Stimulated activated CD4-positive, alpha-beta T cell treated with anti-CD3 and anti-CD28 coated beads, Interleukin-4, amount 100 ng/mL, for 4 hours (primary cell): ENCODE results near the gene CSAG3.
"Not testable (repeated sequence)": the region's sequence is repeated elsewhere in the genome, so short reads cannot be mapped to it uniquely, and the experiment has no call there.

Source experiments
- DNase-seq, 2 experiments: peaks; one replicate each; pipeline ENCODE4 v3.0.0-alpha.2; 2020

CSAG3 gene

DNA sequence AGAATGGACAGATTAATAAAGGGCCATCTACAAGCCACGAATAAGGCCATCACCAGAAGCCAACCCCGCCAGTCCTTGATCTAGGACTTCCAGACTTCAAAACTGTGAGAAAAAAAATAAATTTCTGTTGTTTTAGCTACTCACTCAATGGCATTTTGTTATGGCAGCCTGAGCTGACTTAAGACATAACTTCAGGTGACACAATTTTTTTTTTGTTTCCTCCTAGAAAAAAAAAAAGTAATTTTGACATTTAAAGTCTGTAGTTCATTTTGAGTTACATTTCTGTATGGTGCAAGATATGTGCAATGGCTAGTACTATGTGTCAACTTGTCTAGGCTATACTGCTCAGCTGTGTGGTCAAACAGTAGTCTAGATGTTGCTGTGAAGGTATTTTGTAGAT is at the start of gene CSAG3:
TSS of gene CSAG3 (plus strand) at position 301 of the 400 bp plus-strand sequence.
- DNase-seq, result not testable (repeated sequence)

DNA sequence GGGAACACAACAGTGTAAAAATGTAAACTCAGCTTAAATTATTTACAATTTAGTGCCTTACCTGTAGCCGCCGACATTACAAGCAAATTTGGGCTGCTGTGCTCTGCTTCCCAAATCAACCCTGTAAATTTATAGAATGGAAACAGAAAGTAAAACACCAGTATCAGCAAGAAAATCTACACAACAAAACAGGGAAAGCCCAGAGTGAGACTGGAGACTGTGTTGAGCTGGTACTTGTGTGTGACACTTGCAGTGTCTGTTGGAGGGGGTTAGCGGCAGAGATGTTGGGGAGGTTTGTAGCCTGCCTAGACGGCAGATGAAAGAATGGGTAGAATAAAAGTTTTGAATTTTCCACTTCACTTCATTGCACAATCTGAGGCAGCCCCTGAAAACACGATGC is 45.8 kb upstream of the CSAG3 start:
- not testable (repeated sequence) for DNase-seq

DNA sequence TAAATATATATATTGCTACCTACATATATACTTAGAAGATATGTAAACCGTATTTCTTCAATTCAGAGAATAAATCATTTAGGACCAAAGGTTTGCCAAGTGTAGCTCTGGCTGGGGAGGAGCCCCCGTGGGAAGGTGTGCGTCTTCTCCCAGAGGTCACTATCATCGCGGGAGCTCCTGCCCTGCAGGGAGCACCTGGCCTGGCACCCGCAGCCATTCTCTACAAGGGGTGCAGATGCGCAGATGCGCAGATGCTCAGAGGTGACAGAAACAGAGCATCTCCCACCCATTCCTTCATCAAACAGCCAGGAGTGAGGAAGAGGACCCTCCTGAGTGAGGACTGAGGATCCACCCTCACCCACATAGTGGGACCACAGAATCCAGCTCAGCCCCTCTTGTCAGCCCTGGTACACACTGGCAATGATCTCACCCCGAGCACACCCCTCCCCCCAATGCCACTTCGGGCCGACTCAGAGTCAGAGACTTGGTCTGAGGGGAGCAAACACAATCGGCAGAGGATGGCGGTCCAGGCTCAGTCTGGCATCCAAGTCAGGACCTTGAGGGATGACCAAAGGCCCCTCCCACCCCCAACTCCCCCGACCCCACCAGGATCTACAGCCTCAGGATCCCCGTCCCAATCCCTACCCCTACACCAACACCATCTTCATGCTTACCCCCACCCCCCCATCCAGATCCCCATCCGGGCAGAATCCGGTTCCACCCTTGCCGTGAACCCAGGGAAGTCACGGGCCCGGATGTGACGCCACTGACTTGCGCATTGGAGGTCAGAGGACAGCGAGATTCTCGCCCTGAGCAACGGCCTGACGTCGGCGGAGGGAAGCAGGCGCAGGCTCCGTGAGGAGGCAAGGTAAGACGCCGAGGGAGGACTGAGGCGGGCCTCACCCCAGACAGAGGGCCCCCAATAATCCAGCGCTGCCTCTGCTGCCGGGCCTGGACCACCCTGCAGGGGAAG is 44.9 kb upstream of the CSAG3 start, which contains the start of gene MAGEA2B:
TSS of gene MAGEA2B (plus strand) at position 814 of the 973 bp plus-strand sequence. CDS start 2,479 bp downstream, outside the sequence.
- DNase-seq, result not testable (repeated sequence)

DNA sequence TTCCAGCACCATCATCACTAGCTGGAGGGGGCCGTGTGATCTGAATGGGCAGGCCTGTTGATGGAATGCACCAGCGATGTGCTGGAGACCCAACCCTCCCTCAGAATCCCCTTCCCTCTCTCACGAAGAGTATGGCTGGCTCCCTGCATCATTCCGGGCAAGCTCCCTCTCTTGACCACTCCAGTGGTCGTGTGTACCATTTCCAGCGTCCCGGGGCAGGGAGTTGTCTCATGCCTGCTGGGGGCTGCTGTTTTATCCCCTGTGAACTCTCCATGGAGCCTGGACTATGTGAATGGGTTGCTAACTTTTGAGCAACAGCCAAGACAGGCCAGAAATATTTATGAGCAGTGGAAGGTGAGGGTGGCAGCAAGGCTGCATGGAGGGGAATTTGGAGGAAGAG is 33.6 kb upstream of the CSAG3 start:
- DNase-seq, result no peak

DNA sequence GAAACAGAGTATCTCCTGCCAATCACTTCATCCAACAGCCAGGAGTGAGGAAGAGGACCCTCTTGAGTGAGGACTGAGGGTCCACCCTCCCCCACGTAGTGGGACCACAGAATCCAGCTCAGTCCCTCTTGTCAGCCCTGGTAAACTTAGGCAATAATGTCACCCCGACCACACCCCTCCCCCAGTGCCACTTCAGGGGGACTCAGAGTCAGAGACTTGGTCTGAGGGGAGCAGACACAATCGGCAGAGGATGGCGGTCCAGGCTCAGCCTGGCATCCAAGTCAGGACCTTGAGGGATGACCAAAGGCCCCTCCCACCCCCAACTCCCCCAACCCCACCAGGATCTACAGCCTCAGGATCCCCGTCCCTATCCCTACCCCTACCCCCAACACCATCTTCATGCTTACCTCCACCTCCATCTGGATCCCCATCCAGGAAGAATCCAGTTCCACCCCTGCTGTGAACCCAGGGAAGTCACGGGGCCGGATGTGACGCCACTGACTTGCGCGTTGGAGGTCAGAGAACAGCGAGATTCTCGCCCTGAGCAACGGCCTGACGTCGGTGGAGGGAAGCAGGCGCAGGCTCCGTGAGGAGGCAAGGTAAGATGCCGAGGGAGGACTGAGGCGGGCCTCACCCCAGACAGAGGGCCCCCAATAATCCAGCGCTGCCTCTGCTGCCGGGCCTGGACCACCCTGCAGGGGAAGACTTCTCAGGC is 25.6 kb upstream of the CSAG3 start, which contains the start of the genes CSAG1 and MAGEA12:
TSS of gene CSAG1 (minus strand) at position 461 of the 715 bp plus-strand sequence. CDS start 1,261 bp downstream, outside the sequence.
TSS of gene MAGEA12 (plus strand) at position 497 of the 715 bp plus-strand sequence. CDS start 2,405 bp downstream, outside the sequence.
- no peak for DNase-seq

DNA sequence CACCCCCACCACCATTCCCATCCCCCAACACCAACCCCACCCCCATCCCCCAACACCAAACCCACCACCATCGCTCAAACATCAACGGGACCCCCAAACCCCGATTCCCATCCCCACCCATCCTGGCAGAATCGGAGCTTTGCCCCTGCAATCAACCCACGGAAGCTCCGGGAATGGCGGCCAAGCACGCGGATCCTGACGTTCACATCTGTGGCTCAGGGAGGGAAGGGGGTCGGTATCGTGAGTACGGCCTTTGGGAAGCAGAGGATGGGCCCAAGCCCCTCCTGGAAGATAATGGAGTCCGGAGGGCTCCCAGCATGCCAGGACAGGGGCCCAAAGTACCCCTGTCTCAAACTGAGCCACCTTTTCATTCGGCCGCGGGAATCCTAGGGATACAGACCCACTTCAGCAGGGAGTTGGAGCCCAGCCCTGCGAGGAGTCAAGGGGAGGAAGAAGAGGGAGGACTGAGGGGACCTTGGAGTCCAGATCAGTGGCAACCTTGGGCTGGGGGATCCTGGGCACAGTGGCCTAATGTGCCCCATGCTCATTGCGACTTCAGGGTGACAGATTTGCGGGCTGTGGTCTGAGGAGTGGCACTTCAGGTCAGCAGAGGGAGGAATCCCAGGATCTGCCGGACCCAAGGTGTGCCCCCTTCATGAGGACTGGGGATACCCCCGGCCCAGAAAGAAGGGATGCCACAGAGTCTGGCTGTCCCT is 24.7 kb upstream of the CSAG3 start:
- not testable (repeated sequence) for DNase-seq

DNA sequence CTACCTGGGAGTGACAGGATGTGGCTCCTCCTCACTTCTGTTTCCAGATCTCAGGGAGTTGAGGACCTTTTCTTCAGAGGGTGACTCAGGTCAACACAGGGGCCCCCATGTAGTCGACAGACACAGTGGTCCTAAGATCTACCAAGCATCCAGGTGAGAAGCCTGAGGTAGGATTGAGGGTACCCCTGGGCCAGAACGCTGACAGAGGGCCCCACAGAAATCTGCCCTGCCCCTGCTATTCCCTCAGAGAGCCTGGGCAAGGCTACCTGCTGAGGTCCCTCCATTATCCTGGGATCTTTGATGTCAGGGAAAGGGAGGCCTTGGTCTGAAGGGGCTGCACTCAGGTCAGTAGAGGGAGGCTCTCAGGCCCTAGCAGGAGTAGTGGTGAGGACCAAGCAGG is 23.9 kb upstream of the CSAG3 start:
- no peak for DNase-seq

DNA sequence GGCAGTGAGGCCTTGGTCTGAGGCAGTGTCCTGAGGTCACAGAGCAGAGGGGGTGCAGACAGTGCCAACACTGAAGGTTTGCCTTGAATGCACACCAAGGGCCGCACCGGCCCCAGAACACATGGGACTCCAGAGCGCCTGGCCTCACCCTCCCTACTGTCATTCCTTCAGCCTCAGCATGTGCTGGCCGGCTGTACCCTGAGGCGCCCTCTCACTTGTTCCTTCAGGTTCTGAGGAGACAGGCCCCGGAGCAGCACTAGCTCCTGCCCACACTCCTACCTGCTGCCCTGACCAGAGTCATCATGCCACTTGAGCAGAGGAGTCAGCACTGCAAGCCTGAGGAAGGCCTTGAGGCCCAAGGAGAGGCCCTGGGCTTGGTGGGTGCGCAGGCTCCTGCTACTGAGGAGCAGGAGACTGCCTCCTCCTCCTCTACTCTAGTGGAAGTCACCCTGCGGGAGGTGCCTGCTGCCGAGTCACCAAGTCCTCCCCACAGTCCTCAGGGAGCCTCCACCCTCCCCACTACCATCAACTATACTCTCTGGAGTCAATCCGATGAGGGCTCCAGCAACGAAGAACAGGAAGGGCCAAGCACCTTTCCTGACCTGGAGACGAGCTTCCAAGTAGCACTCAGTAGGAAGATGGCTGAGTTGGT is 23.0 kb upstream of the CSAG3 start:
- DNase-seq, result no peak

DNA sequence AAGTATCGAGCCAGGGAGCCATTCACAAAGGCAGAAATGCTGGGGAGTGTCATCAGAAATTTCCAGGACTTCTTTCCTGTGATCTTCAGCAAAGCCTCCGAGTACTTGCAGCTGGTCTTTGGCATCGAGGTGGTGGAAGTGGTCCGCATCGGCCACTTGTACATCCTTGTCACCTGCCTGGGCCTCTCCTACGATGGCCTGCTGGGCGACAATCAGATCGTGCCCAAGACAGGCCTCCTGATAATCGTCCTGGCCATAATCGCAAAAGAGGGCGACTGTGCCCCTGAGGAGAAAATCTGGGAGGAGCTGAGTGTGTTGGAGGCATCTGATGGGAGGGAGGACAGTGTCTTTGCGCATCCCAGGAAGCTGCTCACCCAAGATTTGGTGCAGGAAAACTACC is 22.5 kb upstream of the CSAG3 start:
- DNase-seq, result not testable (repeated sequence)

DNA sequence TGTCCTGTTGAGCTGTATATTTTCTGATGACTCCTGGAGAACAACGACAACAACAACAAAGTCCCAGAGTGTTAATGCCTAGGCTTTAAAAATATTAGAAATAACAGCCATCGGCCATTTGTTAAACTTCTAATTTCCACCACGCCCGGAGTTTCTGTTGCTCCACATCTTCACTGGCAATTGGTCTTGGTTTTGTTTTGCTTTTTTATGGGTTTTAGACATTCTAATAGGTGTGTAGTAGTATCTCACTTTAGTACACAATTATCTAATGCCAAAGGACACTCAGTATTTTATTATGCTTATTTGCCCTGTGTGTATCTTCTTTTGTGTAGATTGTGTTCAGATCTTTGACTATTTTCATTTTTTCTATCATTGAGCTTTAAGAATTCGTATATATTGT is 20.5 kb upstream of the CSAG3 start:
- no peak for DNase-seq

DNA sequence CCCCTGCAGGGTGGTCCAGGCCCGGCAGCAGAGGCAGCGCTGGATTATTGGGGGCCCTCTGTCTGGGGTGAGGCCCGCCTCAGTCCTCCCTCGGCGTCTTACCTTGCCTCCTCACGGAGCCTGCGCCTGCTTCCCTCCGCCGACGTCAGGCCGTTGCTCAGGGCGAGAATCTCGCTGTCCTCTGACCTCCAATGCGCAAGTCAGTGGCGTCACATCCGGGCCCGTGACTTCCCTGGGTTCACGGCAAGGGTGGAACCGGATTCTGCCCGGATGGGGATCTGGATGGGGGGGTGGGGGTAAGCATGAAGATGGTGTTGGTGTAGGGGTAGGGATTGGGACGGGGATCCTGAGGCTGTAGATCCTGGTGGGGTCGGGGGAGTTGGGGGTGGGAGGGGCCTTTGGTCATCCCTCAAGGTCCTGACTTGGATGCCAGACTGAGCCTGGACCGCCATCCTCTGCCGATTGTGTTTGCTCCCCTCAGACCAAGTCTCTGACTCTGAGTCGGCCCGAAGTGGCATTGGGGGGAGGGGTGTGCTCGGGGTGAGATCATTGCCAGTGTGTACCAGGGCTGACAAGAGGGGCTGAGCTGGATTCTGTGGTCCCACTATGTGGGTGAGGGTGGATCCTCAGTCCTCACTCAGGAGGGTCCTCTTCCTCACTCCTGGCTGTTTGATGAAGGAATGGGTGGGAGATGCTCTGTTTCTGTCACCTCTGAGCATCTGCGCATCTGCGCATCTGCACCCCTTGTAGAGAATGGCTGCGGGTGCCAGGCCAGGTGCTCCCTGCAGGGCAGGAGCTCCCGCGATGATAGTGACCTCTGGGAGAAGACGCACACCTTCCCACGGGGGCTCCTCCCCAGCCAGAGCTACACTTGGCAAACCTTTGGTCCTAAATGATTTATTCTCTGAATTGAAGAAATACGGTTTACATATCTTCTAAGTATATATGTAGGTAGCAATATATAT is 5.0 kb upstream of the CSAG3 start, which contains the start of gene MAGEA2:
TSS of gene MAGEA2 (minus strand) at position 157 of the 965 bp plus-strand sequence. CDS start 2,479 bp downstream, outside the sequence.
- not testable (repeated sequence) for DNase-seq

DNA sequence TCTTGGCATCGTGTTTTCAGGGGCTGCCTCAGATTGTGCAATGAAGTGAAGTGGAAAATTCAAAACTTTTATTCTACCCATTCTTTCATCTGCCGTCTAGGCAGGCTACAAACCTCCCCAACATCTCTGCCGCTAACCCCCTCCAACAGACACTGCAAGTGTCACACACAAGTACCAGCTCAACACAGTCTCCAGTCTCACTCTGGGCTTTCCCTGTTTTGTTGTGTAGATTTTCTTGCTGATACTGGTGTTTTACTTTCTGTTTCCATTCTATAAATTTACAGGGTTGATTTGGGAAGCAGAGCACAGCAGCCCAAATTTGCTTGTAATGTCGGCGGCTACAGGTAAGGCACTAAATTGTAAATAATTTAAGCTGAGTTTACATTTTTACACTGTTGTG is 4.1 kb upstream of the CSAG3 start:
- not testable (repeated sequence) for DNase-seq

DNA sequence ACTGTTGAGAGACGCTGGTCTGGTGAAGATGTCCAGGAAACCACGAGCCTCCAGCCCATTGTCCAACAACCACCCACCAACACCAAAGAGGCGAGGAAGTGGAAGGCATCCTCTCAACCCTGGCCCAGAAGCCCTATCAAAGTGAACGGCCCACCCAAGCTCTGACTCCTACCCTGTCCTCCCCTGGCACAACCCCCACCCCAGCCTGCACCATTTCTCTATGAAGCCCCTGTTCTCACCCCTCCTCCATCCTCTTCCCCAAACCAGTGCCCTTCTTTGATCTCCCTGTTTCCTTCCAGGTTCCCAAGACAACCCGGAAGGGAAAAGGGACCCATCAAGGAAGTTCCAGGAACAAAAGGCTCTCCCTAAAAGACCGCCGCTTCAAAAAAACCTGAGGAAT is 526 bp downstream of the CSAG3 start:
- not testable (repeated sequence) for DNase-seq

DNA sequence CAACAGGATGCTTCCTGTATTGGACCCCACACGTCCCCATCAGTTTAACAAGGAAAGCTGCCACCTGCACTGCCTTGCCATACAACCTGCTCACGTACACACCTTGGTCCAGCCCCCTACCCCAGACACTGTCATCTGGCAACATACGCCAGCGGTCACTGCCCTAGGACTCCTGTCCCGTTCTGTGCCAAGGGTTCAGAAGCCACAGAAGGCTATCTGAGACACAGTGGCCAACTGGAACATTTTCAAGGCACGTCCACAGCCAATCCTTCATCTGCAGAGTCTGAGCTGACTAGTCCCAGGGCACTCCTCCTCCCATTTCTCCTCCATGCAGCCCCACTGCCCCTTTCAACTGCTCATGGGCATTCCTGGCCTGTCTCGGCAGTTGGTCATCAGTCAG is 2.6 kb downstream of the CSAG3 start:
- DNase-seq, result not testable (repeated sequence)

DNA sequence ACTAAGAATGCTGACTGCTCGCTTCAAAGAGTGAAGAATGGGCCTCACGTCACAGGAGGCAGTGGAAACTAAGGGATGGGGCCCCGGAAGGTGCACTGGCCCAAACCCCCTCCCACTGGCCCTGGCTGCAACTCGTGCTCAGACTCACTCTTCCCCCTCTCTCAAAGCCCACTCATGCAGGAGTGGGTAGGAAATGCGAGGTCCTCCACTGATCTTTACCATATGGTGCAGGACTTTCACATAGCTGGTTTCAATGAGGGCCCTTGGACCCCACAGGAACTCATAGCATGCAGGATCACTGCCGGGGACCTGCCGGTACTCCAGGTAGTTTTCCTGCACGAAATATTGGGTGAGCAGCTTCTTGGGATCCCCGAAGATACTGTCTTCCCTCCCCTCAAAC is 7.5 kb downstream of the CSAG3 start:
- not testable (repeated sequence) for DNase-seq

DNA sequence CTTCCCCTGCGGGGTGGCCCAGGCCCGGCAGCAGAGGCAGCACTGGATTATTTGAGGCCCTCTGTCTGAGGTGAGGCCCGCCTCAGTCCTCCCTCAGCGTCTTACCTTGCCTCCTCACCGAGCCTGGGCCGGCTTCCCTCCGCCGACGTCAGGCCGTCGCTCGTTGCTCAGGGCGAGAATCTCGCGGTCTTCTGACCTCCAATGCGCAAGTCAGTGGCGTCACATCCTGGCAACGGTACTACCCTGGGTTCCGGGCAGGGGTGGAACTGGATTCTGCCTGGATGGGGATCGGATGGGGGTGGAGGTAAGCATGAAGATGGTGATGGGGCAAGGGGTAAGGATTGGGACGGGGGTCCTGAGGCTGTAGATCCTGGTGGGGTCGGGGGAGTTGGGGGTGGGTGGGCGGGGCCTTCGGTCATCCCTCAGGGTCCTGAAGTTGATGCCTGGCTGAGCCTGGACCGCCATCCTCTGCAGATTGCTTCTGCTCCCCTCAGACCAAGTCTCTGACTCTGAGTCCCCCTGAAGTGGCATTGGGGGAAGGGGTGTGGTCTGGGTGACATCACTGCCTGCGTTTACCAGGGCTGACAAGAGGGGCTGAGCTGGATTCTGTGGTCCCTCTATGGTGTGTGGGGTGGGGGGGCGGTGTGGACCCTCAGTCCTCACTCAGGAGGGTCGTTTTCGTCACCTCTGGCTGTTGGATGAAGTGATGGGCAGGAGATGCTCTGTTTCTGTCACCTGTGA is 10.7 kb downstream of the CSAG3 start, which contains the start of gene MAGEA6:
TSS of gene MAGEA6 (minus strand) at position 141 of the 741 bp plus-strand sequence. CDS start 2,039 bp downstream, outside the sequence.
- not testable (repeated sequence) for DNase-seq

DNA sequence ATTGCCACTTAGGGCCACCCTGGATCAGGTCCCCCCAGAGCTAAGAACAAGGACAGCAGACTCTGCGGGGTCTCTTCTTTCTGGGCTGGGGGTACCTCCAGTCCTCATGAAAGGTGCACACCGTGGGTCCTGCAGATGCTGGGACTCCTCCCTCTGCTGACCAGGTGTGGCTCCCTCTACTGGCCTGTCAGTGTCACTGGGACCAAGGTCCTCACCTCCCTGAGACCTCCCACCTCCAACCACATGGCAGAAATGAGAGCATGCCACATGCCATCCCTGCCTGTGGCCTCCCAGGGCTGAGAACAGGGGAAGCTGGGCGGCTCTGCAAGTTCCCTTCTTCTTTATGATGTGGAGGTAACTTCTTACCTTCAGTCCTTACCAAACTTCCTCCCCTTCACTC is 28.0 kb downstream of the CSAG3 start:
- DNase-seq, result not testable (repeated sequence)

DNA sequence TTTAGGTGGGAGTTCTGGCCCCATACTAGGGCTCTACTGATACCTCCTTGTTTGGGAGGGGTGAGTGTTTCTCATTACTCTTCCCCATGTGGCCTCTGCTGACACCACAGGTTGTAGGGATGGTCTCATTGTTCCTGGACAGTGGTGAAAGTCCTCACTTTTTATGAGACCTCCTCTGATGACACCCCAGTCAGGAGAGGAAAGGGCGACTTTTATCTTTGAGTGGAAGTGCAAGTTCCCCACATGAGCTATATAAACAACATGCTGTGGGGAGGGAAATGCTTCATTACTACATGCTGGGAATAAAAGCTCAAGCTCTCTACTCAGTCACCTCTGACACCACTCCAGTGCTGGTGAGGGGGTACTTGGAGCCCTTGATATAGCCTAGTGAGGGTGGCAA is 39.9 kb downstream of the CSAG3 start:
- no peak for DNase-seq

DNA sequence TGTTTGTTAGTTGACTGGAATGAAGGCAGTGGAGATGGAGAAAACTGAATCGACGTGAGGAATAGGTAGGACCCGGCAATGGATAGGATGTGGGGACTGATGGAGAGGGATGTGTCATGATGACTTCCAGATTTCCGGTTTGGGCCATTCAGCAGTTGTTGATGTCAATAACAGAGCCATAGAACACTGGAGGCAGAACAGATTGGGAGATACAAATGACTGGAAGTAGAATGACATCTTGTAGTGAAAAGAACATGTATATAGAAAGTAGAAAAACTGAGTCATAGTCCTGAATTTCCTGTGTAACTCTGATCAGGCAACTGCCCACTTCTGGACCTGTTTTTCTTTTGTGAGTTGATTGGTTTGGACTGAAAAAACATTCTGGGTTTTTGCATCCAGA is 47.0 kb downstream of the CSAG3 start:
- DNase-seq, result no peak
